OCI-LY3 (cell line): ENCODE results near the gene MAP3K10.

Experiments
- CTCF ChIP-seq: fragments of 200-600, 300-600 bp; sonication (generic); IDR thresholded peaks from 2 replicates; pipeline ENCODE4 v1.5.1; 2014; ENCODE audit warnings: antibody characterized with exemption, low read length, low read depth
- EZH2phosphoT487 ChIP-seq: fragments of 200-600 bp; shearing (Covaris generic); IDR thresholded peaks from 2 replicates; pipeline ENCODE4 v1.6.1; 2018; ENCODE audit warnings: antibody characterized with exemption, mixed run types, low read depth

GRCh38 chr19:40229926-40230417, 38.7 kb downstream of the MAP3K10 start:
- TF ChIP-seq CTCF: no peak
- no peak for TF ChIP-seq EZH2phosphoT487
